Mucosa of gallbladder (tissue), 1 donor: Measurements from ENCODE around the gene TMEM255B. TPM values are rescaled to one million over a fixed set of nuclear protein-coding genes. Genes with fewer than 3 reads are reported as not detected.
A peak's percentile ranks its signal among the peaks of the same experiment; 100 is the strongest.
"Not testable (repeated sequence)": the region's sequence is repeated elsewhere in the genome, so short reads cannot be mapped to it uniquely, and the experiment has no call there.

Experiments used
- DNase-seq: peaks from one replicate; pipeline ENCODE4 v3.0.0-alpha.2; 2020; ENCODE audit warnings: low spot score
- total RNA-seq: library from RNA; stranded (reverse); gene quantifications from one replicate; pipeline ENCODE4 v1.2.1, GENCODE V29; 2021
- donor health status: DM: no; HTN: no; CAD: no.

Gene TMEM255B
- total RNA-seq, 1 donor from 2014 or later = 17.0 TPM

DNA sequence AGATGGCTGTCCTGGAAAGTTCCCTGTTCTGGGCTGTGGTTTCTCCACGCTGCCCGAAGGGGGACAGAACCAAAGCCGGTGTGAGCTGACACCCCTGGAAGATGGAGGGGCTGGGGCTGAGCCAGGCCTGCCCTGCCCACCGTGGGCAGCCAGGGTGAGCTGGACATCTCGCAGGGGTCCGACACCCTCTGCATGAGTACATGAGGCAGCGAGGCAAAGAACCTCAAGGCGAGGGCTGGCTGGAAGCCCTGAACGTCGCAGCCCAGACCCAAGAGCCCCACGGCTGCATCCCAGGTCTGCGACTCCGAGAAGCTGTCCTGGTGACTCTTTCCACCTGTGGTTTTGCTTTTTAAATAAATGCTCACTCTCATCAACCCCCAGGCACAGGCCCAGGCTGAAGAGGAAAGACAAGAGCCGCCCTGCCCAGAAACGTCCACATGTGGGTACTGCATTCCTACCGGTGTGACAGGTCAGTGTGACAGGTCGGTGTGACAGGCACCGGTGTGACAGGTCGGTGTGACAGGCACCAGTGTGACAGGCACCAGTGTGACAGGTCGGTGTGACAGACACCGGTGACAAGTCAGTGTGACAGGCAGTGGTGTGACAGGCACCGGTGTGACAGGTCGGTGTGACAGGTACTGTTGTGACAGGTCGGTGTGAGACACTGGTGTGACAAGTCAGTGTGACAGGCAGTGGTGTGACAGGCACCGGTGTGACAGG lies 74.2 kb downstream of the TMEM255B start:
- DNase-seq = no peak

DNA sequence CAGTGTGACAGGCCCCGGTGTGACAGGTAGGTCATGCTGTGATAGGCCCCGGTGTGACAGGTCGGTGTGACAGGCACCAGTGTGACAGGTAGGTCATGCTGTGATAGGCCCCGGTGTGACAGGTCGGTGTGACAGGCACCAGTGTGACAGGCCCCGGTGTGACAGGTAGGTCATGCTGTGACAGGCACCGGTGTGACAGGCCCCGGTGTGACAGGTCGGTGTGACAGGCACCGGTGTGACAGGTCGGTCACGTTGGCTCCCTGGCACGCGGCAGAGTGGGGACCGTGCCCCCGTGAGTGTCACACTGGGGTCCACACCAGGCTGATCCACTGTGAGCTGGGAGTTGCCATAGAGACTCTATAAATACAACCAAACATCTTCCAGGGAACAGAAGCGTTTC lies 75.0 kb downstream of the TMEM255B start:
- not testable (repeated sequence) for DNase-seq

DNA sequence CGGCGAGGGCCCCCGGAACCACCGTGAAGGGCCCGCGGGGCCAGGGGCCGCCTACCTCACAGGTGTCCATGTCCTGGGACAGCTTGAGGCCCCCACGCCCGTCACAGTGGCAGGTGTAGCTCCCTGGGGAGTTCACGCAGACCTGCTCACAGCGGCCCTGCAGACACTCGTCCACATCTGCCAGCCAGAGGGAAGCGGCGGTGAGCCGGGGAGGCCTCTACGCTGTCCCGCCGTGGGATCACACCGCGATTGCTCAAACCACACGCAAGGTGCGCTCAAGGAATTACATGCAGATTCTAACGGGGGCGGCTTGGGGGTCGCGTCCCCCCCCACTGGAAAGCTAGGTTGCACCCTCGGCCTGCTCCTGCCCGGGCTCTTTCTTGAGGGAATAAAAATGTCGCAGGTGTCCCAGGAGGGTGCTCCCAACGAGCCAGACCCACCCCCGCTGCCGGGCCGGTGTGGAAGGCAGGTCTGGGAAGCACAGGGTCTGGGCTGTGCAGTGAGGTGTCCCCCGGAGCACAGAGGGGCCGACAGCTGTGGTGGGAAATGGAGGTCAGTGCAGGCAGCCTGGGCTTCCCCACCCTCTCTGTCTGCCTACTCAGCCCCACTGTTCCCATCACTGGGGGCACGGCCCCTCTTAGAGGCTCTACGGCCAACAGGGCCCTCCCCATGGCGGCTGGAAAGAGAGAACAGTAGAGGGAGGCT lies 75.6 kb downstream of the TMEM255B start:
- no peak for DNase-seq

DNA sequence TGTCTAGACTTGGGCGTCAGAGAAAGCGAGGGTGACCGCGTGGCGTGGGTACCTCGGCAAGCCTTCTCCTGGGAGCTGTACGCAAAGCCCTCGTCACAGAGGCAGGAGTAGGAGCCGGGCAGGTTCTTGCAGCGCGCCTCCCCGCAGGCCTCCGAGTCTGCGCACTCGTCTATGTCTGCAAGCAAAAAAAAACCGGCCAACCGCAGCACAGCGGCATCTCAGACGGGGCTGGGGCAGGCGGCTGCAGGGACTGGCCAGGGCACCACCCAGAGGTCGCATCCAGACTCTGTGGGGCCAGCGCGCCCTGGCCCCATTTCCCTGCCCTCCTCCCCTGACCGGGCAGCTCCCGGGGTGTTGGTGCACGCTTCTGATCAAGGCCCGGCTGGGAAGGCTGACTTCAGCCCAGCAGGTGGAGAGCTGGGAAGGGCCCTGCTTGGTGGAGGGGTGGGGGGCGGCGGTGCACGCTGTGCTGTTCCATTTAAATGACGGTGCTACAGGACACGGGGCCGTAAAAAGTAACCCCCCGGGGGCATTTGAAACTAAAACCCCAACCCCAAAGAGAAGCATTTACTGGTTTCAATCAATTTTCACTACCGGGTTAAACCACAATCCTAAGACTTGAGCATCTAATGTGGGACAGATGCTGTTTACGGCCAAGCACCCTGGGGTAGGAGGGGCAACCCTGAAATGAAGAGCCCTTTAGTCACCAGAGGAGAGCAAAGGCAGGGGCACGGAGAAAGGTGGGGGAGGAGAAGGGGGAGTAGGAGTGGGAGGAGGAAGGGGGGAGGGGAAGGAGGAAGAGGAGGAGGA lies 76.6 kb downstream of the TMEM255B start:
- no peak for DNase-seq

DNA sequence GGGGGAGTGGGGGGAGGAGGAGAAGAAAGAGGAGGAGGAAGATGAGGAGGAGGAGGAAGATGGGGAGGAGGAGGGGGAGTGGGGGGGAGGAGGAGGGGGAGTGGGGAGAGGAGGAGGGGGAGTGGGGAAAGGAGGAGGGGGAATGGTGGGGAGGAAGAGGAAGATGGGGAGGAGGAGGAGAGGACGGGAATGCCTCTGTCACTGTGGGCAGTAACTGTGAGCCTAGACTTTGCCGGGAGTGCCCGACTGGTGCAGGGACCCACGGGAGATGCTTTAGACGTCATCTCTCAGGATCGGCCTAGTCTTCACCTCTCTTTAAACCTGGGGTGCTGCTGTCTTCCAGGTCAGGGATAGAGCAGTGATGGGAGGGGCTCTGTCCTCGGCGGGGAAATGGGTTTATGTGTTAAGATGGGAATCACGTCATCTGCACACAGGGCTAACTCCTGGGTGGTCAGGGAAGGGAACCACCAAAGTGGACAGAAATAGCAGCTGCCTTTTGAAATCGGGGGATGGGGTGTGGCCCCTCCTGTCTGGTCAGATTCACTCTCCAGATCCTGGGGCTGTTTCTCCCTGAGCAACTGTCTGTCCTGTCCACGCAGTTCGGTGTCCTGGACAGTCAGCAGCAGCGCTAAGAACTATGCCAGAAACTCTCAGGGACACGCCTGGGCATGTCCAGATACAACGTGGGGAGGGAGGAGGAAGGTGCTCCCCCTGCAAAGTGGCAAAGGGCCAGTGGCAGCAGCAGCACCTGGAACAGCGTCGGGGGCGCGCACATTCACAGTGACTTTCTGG lies 77.9 kb downstream of the TMEM255B start:
- DNase-seq = peak; percentile 63

DNA sequence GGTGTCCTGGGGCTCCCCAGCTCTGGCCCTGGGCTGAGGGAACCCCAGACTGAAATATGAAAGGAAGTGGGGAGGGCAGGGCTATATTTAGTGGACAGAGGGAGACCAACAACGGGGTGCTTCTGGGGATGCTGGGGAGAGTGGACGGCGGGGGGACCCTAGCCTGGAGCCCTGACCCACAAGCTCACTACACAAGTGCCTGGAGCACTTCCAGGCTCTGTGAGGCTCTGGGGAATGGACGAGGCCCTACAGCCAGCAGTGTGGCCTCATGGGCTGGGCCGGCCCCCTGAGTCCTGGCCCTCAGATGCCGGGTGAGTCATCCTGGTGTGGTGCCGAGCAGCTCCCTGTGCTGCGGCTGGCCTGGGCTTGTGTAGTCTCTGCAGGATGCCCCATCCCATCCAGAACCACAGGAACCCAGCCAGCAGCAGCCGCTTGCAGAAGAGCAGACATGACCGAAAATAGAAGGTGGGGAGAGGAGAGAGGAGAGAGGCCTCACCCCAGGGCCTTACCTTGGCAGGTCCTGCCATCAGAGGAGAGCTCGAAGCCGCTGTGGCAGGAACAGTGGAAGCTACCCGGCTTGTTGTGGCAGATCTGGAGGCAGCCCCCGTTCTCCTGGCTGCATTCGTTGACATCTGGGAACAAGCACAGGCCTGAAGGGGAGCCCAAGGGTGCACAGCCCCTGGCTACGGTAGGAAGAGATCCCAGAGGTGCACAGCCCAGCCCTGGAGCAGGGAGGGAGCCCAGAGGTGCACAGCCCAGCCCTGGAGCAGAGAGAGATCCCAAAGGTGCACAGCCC lies 78.7 kb downstream of the TMEM255B start:
- peak; percentile 93 for DNase-seq

DNA sequence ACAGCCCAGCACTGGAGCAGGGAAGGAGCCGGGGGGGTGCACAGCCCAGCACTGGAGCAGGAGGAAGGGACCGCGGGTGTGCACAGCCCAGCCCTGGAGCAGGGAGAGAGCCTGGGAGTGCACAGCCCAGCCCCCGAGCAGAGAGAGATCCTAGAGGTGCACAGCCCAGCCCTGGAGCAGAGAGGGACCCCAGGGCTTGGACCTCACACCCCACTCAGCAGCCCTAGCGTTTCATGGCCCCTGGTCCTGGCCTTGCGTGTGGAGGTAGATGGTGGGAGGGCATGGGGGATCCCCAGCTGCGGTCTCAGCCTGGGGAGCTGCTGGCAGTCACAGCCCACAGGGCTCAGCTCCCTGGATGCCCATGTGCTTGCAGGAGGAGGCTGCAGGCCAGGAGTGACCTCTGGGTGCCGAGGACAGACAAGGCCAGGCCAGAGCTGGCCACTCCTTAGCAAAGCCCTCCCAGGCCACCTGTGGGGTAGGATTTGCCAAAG lies 79.7 kb downstream of the TMEM255B start:
- DNase-seq = no peak

DNA sequence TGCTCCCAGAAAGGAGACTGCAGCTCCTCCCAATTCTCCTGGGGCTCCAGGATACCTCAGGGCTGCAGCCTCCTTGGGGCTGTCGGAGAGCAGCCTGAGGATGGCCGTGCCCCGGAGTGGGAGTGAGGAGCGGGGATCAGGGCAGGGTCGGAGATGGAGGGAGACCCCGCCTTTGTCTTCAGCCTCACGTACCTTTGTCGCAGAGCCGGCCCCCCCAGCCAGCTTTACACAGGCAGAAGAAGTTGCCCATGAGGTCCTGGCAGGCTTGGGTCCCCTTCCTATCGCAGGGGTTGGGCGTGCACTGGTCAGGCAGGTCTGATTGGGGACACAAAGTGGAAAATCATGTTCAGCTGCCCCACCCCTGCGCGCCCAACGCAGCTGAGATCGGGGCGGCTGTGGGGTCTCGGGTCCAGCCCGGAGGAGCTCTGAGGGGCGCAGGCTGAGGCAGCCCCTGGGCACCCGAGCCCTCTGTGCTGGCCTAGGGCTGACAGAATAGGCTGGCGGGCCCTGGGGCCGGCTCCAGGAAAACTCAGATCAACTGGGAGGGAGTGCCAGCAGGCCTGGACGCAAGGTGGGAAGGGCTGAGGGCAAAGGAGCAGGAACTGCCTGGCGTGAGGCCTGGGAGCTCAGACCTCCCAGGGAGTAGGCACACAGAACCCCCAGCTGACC lies 80.6 kb downstream of the TMEM255B start:
- DNase-seq = no peak

DNA sequence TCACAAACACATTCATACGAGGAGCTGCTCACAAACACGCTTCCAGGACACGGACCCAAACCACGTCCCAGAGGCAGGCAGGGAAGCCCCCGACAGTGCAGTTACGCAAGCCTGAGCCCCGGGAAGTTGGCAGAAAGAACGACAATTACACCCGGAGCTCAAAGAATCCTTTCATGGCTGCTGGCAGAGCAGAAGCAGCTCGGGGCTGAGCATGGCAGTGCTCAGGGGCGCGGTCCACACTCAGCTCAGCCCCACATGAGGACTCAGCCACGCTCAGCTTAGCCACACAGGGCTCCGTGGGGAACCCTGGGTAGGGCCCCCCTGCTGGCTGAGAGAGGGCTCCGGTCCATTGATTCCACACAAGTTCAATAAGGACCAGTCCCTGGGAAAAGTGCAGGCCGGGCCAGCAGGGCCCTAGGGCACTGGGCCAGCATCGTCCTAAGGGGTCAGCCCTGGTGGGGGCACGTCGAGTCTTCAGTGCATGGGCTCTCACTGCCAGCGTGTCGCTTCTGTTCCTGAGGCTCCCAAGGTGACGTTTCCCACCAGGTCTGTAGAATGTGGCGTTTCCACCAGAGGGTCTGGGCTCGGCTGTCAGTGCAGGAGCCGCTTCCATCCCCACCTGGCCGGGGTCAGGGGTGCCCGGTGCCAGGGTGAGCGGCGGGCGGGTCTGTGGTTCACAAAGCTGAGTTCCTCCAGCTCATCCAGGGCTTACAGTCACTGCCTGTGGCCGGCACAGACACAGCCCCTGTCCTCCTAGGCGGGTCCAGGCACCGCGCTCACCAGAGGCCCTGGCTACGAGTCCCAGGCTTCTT lies 81.7 kb downstream of the TMEM255B start:
- no peak for DNase-seq

DNA sequence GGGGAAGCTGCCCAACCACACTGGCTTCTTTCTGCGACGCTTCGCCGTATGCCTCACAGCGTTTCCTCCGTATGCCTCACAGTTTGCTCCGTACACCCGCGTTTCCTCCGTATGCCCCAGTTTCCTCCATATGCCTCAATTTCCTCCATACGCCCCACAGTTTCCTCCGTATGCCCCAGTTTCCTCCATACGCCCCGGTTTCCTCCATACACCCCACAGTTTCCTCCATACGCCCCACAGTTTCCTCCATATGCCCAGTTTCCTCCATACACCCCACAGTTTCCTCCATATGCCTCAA lies 82.3 kb downstream of the TMEM255B start:
- DNase-seq = no peak

DNA sequence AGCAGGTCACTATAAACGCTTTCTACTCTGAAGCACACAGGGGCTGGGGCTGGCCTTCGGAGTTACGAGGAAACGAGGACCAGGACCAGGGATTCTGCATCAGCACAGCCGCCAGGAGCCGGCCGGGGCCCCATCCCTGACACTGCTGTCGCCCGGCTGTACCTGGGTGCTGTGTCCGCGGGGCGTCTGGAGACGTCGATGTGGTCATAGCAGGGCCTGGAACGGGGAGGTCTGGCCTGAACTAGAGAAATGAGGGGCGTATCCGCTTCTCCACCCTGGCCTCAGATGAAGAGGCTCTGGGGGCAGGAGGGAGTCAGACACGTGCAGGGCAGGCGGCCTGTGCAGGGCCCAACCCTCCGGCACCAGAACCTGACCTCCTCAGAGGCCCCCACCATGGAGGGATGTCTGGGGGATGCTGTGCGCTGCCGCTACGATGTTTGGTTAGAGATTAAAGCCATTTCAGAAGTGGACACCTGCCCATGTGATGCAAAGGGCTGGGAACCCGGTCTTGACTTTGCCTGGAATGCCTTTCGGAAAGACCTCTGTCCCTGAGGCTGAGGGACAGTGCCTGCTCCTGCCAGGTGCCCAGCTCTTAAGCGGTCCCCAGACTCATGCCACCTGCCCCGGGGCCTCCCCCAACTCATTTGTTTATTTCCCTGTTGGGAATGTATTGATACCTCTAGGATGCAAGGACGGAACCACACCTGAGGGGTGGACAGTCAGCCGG lies 83.5 kb downstream of the TMEM255B start:
- DNase-seq = no peak

DNA sequence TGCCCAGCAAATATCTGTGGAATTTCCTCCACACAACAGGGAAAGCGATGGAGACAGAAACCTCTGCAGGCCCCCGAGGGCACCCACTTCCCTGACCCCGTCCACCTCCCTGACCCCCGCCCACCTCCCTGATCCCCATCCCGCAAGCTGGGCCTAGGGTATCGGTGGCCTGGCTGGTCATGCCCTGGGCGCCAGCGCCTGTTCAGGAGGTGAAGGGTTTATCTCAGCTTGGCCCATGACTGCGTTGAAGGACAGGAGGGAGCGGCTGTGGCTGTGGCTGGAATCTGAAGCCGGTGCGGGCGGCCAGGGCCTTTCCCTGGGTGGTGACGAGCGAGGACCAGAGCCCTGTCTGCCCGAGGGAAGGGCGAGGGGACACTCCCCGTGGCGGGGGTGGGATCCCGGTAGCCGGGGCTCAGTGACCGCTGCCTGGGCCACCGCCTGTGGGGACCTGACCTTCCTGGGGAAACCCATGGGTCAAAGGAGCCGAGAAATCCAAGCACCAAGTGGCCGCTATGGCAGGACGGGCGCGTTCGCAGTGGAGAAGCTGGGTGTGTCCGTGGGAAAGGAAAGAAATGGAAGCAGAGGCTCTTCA lies 84.1 kb downstream of the TMEM255B start:
- DNase-seq = no peak

DNA sequence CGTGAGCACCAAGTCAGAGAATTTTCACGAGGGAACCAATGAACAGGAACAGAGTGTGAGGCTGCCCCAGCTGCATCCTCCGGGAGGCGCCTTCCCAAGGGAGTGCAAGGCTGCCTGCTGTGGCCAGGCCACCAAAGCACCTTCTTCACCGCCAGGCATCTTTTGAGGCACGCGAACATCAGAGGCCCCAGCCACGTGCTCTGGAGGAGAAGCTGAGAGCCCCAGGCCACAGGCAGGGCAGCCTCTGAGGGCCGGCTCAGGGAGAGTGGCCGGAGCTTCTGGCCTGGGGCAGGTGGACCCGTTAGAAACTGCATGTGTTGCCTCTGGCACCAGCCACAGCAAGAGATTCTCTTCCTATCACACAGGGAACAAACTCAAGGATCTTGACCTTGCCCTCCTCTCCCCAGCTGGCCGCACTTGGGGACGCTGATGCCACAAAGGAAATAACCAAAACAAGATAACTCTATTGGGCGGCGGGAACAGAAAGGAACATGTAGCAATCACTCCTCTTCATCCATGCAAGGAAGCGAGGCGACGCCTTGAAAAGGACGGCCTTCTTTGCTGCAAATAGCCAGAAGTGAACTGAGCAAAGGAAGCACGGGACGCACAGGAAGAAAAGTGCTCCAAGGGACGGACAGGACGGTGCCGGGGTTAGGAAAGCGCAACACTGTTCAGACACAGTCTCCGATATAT lies 85.0 kb downstream of the TMEM255B start:
- no peak for DNase-seq

DNA sequence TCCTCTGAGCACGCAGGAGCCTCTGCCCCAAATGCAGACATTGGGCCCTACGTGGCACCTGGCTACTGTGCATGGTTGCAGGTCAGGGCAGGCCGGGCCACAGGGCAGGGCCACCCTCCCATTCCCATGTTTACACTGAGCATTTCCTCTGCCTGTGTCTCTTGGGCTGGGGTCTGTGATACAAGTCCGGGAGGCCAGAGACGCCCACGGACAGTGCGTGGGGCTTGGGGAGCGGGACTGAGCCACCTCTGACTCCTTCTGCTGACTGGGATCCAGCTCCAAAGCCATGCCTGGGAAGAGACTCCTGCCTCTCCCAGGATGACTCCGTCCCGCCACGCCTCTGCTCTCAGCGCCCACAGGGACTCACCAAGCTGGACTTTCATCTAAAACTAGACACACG lies 86.0 kb downstream of the TMEM255B start:
- no peak for DNase-seq

DNA sequence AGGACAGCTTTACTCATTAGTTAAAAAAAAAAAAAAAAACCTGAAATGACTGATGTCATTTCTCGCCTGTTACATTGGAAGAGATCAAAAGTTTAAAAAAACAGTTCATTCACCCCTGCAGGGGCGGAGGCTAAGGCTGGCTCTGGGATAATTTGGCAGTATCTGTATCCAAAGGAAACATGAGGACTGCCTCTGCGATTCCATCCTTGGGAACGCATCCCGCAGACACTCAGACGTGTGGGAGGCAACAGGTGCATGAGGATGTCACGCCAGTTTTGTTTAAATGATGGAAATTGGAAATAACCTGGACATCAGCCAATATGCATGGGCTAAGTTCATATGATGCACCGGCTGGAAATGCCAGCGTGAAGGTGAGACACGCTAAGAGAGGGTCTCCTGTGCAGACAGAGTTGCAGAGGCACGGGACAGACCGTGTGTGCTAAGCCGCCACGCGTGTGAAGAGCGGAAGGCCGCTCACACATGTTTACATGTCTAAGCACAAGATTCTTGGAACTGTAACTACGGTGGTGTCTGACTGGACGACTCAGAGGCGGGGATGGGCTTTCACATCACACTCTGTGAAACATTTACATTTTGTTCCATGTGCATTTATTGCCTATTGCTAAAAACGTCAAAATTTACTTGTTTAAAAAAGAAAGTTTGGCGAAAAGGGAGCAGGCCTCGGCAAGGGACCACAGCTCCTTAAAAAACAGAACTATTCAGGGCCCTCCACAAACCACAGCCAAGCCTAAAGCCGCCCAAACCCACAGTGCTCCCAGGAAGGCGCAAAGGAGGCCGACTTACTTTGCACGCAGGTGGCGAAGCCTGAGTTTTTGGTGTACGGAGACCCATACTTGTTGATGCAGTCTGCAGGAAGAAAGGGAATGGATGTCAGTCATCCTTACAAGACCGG lies 87.0 kb downstream of the TMEM255B start:
- DNase-seq = no peak

DNA sequence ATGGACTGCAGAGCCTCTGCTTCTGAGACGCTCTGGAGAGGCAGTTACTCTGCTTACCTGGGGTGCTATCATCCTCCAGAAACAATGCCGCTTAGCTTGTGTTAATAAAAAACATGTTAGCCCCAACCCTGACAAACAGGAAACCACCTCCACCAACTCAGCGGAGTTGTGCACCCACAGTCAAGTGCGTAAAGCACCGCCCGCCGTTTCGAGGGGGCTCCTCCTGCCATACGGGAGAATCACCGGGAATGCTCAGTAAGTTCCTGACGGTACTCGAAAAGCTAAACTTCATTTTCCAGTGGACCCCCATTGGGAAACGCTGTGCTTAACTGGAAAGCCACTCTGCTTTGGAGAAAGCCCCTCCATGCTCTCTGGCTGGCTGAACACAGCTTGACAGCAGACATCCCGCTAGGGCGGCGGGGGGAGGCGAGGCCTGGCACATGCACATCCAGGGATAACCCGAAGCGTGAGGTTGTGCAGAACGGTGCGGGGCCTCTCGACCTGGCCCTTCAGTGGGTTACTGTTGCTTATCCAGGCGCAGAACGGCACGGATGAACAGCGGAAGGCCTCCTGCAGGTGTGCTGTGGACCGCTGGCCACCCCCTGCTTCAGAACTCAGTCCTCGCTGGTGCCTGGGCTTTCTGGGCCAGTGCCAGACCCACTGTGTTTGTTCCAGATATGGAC lies 87.8 kb downstream of the TMEM255B start:
- DNase-seq = no peak
